ENCODE results near the gene CTNNA2. TPM values are rescaled to one million over a fixed set of nuclear protein-coding genes. Genes with fewer than 3 reads are reported as not detected.

Gene CTNNA2
- total RNA-seq, 1 donor from 2014 or later: 3.5 TPM

- Histone ChIP-seq H3K27me3 (ENCODE audit: control insufficient read depth, insufficient read depth, low read length) (no peaks in the 10 kb centered on the region), H3K4me3 (ENCODE audit: low read depth, low read length) (no peak overlapping the region), H3K36me3 (ENCODE audit: control insufficient read depth, insufficient read depth, low read length) (no peaks in the 10 kb centered on the region)
- TF ChIP-seq CTCF (IDR thresholded peaks at IDR 0.05; ENCODE audit: insufficient read depth, low read length, poor library complexity, severe bottlenecking): no peak
- no peak for DNase-seq (ENCODE audit: low read depth)
These were observed 136.7 kb downstream of the CTNNA2 start for GRCh38 chr2:79649531-79649930.

- TF ChIP-seq CTCF (IDR thresholded peaks at IDR 0.05; ENCODE audit: insufficient read depth, low read length, poor library complexity, severe bottlenecking): no peak
- Histone ChIP-seq H3K36me3 (ENCODE audit: control insufficient read depth, insufficient read depth, low read length) (no peaks in the 10 kb centered on the region), H3K4me3 (ENCODE audit: low read depth, low read length) (no peak overlapping the region), H3K27me3 (ENCODE audit: control insufficient read depth, insufficient read depth, low read length) (no peaks in the 10 kb centered on the region)
- DNase-seq (ENCODE audit: low read depth): no peak
These were observed 147.7 kb downstream of the CTNNA2 start for GRCh38 chr2:79660557-79660956.

GRCh38 chr2:79665091-79665490 lies 152.2 kb downstream of the CTNNA2 start:
- no peak overlapping the region for H3K4me3 ChIP-seq (ENCODE audit: low read depth, low read length)
- DNase-seq (ENCODE audit: low read depth): no peak
- H3K36me3 ChIP-seq (ENCODE audit: control insufficient read depth, insufficient read depth, low read length): no peaks in the 10 kb centered on the region
- no peaks in the 10 kb centered on the region for H3K27me3 ChIP-seq (ENCODE audit: control insufficient read depth, insufficient read depth, low read length)
- no peak for TF ChIP-seq CTCF (IDR thresholded peaks at IDR 0.05; ENCODE audit: insufficient read depth, low read length, poor library complexity, severe bottlenecking)

GRCh38 chr2:79666430-79666829 lies 153.6 kb downstream of the CTNNA2 start:
- no peak for DNase-seq (ENCODE audit: low read depth)
- no peak for TF ChIP-seq CTCF (IDR thresholded peaks at IDR 0.05; ENCODE audit: insufficient read depth, low read length, poor library complexity, severe bottlenecking)
- H3K36me3 ChIP-seq (ENCODE audit: control insufficient read depth, insufficient read depth, low read length): no peaks in the 10 kb centered on the region
- no peaks in the 10 kb centered on the region for H3K27me3 ChIP-seq (ENCODE audit: control insufficient read depth, insufficient read depth, low read length)
- no peak overlapping the region for H3K4me3 ChIP-seq (ENCODE audit: low read depth, low read length)

- H3K27me3 ChIP-seq (ENCODE audit: control insufficient read depth, insufficient read depth, low read length): no peaks in the 10 kb centered on the region
- H3K36me3 ChIP-seq (ENCODE audit: control insufficient read depth, insufficient read depth, low read length): no peaks in the 10 kb centered on the region
- H3K4me3 ChIP-seq (ENCODE audit: low read depth, low read length): no peak overlapping the region
- TF ChIP-seq CTCF (IDR thresholded peaks at IDR 0.05; ENCODE audit: insufficient read depth, low read length, poor library complexity, severe bottlenecking): no peak
- no peak for DNase-seq (ENCODE audit: low read depth)
These were observed 156.9 kb downstream of the CTNNA2 start for GRCh38 chr2:79669714-79670113.

- Histone ChIP-seq H3K4me3 (ENCODE audit: low read depth, low read length) (no peak overlapping the region), H3K36me3 (ENCODE audit: control insufficient read depth, insufficient read depth, low read length) (no peaks in the 10 kb centered on the region), H3K27me3 (ENCODE audit: control insufficient read depth, insufficient read depth, low read length) (no peaks in the 10 kb centered on the region)
- no peak for TF ChIP-seq CTCF (IDR thresholded peaks at IDR 0.05; ENCODE audit: insufficient read depth, low read length, poor library complexity, severe bottlenecking)
- no peak for DNase-seq (ENCODE audit: low read depth)
These were observed 157.3 kb downstream of the CTNNA2 start for GRCh38 chr2:79670198-79670597.
